ENCODE results near the gene UBA1.
A peak's percentile ranks its signal among the peaks of the same experiment; 100 is the strongest.

UBA1 gene

DNA sequence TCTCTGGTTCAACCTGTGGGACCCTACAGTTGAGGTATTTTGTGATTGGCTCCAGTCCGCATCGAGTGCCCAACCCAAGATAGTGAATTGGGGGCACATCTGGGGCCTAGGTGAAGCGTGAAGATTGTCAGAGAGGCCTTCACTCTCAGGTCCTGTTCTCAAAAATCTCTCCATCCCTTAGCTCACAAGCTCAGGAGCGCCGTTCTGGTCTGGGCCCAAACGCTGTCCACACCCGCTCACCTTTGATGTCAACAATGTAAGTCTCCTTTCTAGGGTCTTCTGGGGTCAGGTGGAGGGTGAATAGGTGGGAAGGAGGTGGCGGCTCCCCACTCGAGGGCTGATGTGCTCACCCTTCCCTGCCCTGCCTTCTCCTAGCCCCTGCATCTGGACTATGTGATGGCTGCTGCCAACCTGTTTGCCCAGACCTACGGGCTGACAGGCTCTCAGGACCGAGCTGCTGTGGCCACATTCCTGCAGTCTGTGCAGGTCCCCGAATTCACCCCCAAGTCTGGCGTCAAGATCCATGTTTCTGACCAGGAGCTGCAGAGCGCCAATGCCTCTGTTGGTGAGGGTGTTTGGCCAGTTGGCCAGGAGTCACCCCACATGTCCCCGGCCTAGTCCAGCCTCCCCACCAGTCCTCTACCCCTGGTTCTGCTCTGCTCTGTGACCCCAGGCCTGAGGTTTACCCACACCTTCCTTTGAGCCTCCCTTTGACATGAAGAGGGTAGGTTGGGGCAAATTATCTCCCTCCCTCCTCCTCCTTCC, 17.2 kb downstream of the UBA1 start:
- no peak for DNase-seq (ENCODE audit: low read depth in 3 of 3, low spot score in 1 of 3)

- DNase-seq (ENCODE audit: low read depth in 3 of 3, low spot score in 1 of 3): no peak
Observed at GRCh38 chrX:47212381-47213293, 19.0 kb downstream of the UBA1 start.

- DNase-seq (ENCODE audit: low read depth in 3 of 3, low spot score in 1 of 3): no peak
Observed at GRCh38 chrX:47214435-47215077, 20.9 kb downstream of the UBA1 start.

GRCh38 chrX:47215291-47215900, 21.8 kb downstream of the UBA1 start:
- no peak for DNase-seq (ENCODE audit: low read depth in 3 of 3, low spot score in 1 of 3)

DNA sequence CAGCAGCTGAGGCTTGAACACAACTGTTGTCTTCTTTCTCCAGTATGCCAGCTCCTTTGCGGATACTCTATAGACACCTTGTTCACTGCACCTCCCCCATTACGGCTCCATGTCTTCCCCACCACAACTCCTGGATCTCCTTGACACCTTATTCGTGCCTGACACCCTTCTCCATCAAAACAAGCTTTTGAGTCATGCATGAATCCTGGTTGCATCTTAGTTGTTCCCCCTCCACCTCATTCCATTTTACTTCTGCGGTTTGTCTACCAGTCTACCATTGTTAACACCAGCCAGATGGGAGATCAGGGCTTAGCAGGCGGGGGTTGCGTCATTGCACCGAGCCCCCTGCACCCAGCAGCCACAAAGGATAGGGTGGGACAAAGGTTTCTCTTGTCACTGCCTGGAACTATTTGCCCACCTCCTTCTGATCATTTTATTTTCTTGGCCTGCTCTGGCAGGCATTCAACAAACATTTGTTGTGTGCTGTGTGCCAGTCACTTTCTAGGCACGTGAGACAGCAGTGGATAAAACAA, 22.8 kb downstream of the UBA1 start:
- DNase-seq (ENCODE audit: low read depth in 3 of 3, low spot score in 1 of 3): no peak

DNA sequence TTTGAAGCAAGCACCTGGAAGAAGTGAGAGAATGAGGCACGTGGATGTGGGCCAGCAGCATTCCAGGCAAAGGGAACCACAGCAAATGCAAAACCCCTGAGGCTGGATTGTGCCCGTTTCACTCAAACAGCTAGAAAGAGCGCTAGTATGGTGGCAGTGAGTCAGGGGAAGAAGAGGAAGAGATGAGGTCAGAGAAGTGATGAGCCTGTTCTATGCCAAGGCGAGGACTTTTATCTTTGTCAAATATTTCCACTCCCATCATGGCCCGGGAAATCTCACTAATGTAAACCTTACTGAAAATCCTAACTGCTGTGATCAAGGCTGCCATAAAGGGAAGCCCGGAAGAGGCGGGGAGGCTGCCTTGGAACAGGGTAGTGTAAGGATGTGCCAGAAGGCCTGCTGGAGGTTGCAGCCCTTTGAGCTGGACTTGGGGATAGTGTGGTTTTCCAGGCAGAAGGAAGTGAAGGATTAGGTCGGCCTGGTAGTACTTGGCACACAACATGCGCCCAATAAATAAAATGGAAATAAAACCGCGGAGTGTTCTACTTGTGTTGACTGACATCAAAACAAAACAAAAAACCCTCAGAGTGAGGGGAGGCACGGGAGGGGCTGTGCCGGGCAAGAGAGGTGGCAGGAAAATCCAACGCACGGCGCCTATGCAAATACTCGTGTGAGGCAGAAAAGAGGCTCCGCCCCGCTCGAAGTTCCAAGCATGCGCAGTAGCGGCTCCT, 23.7 kb downstream of the UBA1 start:
- no peak for DNase-seq (ENCODE audit: low read depth in 3 of 3, low spot score in 1 of 3)

DNA sequence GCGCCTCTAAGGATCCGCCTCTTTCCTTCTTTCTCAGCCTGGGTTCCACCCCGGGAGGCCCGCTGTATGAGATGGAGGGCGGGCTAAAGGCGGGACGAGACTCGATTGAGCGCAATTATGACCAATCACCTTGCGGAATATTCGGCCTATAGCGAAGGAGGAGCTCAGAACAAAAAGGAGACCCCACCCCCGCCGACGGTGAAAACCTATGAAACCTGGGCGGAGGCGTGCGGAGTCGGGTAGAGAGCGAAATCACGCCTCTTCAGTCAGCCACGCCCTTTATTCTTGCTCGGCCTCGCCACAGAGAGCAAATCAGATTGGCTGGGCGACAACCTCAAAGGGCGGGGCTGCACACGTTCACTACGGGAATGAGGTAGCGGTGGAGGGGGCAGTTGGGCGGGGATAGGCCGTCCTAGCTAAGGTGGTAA, 24.2 kb downstream of the UBA1 start:
- DNase-seq (ENCODE audit: low read depth in 3 of 3, low spot score in 1 of 3): peak; percentile 87 to 95 (median 90)

DNA sequence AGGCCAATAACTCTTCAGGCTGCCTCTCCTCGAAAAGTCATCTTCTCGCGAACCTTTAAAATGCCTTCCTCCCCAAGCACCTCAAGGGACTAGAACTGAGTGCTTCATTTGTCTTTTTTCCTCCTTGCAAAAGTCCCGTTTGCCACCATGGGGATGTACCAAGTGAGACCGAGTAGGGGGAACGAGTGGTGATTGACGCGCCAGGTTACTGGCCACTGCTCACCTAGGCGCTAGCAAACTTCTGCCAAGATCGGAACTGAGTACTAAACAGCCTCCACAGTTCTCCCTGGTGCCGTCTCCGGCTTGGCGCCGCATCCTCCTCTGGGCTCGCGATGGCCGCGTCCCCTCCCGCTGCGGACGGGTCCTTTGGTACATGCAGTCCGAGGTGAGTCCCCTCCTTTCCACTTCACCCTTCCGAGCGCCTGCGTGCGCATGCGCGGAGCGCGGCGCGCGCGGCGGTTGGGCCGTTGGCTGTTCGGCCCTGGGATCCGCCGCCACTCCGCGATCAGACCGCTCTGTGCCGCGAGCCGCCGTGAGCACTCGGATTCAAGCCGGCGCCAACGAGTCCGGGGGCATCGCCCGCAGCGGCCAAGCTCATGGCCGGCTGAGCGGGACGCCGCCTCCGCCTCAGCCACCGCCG, 24.8 kb downstream of the UBA1 start, which contains the start of gene CDK16:
Gene CDK16 (plus strand): TSS at position 402 of the 640 bp plus-strand sequence. CDS start 4,877 bp downstream, outside the sequence.
- DNase-seq (ENCODE audit: low read depth in 3 of 3, low spot score in 1 of 3): peak in 2 of 3 donors; percentile 48 to 71

DNA sequence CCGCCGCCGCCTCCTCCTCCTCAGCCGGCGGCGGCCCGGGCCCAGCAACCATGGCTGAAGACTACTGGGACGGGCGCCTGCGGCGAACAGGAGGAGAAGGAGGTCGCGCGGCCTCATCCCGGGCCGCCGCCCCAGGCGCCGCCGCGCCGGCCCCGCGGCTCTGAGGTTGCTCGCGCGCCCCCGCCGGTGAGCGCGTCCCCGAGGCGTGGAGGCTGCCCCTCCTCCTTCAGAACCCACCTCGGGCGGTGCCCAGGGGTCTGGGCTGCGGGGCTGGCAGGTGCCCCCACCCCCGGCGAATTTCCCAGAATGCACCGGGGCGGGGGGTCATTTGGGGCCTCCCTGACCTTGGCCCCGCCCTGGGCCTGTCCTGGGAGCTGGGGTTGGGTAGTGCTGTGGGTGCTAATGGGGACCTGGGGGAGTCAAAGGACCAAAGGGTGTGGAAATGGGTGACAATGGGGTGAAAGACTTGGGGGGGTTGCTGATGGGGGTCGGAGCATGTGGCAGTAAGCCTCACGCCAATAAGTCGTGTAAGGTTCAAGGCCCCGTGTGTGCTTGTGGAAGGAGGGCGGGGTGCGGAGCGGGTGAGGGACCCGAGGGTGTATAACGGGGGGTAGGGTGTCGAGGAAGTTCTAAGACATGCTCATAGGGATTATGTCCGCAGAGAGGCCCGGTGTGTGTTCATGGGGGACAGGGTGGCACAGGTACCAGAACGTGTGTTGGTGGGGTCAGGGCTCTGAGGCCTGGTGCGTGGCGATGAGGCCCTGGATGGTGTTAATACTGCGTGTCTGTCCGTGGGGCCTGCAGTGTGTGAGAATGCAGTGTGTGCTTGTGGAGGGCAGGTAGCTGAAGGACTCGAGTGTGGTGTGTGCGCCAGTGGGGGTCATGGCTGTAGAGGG, 25.5 kb downstream of the UBA1 start:
- DNase-seq (ENCODE audit: low read depth in 3 of 3, low spot score in 1 of 3): peak in 1 of 3 donors; percentile 40

DNA sequence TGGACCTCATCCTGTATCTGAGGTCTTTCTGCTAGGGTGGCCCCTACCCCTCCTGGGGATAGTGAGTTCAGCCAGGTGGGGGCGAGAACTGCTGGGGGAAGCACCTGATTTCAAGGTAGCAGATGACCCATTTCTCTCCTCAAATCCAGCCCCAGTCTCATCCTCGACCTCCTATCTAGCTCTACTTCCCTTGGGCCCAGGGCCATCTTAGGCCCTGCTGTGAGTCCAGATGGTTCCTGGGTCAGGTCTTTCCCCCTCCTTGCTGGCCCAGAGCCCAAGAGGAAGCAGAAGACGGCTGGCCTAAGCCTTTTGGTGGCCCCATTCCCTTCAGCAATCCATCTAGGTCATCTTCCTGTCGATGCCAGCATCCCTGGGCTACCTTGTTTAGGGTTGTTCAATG, 28.1 kb downstream of the UBA1 start:
- DNase-seq (ENCODE audit: low read depth in 3 of 3, low spot score in 1 of 3): no peak

DNA sequence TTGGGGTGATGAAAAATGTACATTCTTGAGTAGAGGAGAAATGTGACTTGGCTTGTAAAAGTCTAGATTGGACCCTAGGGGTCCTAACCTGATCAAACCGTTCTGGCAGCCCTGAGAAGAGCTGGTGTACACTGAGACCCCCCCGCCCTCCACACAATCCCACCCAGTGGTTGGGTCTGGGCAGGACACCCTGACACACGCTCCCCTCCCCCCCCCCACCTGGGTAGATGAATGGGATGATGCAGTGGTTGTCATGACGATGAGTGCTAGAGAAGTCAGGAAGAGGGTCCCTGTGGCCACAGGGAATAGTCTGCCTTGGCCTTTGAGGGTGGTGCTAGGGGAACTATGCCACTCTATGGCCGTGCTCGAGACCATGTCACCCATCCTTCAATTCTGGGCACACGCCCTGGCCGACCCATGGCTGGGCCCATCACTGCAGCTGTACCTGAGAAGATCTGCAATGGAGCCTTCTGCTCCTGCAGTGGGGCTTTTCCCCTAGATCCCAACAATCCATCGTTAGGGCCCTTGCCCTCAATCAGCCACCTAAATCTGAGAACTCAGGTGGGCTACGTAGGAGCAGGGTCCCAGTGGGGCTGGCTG, 29.2 kb downstream of the UBA1 start:
- DNase-seq (ENCODE audit: low read depth in 3 of 3, low spot score in 1 of 3): no peak

- DNase-seq (ENCODE audit: low read depth in 3 of 3, low spot score in 1 of 3): no peak
Observed at GRCh38 chrX:47223476-47224250, 30.0 kb downstream of the UBA1 start.

- DNase-seq (ENCODE audit: low read depth in 3 of 3, low spot score in 1 of 3): no peak
Observed at GRCh38 chrX:47224266-47224895, 30.8 kb downstream of the UBA1 start.

DNA sequence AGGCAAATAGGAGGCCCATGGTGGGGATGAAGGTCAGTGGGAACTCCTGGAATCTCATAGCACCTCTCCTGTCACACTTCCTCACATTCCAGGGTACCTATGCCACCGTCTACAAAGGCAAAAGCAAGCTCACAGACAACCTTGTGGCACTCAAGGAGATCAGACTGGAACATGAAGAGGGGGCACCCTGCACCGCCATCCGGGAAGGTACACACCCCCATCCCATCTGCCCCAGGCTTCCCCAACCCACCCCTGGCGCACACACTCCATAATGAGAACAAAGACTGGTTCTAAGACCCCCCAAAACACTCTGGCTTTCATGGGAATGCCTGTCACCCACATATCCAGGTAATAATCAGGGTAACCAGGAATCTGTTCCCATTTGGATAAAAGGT, 31.3 kb downstream of the UBA1 start:
- DNase-seq (ENCODE audit: low read depth in 3 of 3, low spot score in 1 of 3): no peak

- DNase-seq (ENCODE audit: low read depth in 3 of 3, low spot score in 1 of 3): no peak
Observed at GRCh38 chrX:47226071-47226470, 32.4 kb downstream of the UBA1 start.

DNA sequence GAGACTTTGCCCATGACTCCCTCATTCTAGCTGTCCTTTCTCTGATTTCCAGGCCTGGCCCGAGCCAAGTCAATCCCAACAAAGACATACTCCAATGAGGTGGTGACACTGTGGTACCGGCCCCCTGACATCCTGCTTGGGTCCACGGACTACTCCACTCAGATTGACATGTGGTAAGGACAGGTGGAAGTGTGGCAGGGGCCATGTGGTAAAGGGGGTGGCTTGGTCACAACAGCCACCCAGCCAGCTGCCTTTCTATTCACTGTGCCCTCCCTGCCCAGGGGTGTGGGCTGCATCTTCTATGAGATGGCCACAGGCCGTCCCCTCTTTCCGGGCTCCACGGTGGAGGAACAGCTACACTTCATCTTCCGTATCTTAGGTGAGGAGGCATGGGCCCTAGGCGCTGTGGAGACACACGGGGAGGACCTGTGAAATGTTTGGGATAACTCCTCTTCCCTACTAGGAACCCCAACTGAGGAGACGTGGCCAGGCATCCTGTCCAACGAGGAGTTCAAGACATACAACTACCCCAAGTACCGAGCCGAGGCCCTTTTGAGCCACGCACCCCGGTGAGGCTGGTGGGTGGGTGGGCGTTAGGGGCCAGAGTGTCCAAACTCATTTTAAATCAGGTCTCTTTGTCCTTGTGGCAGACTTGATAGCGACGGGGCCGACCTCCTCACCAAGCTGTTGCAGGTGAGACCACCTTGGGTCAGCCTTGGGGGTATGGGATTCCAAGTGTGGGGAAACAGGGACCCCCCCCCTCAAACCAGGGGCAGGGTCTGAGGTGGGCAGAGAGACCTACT, 33.1 kb downstream of the UBA1 start:
- no peak for DNase-seq (ENCODE audit: low read depth in 3 of 3, low spot score in 1 of 3)

GRCh38 chrX:47227334-47227583, 33.6 kb downstream of the UBA1 start:
- DNase-seq (ENCODE audit: low read depth in 3 of 3, low spot score in 1 of 3): no peak
